ENCODE measurements around the gene SLC36A3.
"Not testable (repeated sequence)": the region's sequence is repeated elsewhere in the genome, so short reads cannot be mapped to it uniquely, and the experiment has no call there.

The SLC36A3 gene

GRCh38 chr5:151255621-151256286 is 47.8 kb downstream of the SLC36A3 start:
- H3K9me2 ChIP-seq (replicated peaks; ENCODE audit: low read depth, low read length), result no peaks in the 10 kb centered on the region
- H2AFZ ChIP-seq (ENCODE audit: low read length), result no peak overlapping the region
- H3K9ac ChIP-seq (ENCODE audit: low read depth, low read length, poor library complexity, severe bottlenecking), result no peak overlapping the region
- no peaks in the 10 kb centered on the region for H3K9me3 ChIP-seq (ENCODE audit: insufficient read depth, low read depth, low read length)
- H3K4me1 ChIP-seq (ENCODE audit: insufficient read depth, low read length, poor library complexity, severe bottlenecking), result peaks cover 29% of the 10 kb centered on the region
- no peaks in the 10 kb centered on the region for H3K36me3 ChIP-seq (ENCODE audit: insufficient read depth, low read length)
- H3K4me3 ChIP-seq (ENCODE audit: low read length, poor library complexity, severe bottlenecking), result no peak overlapping the region
- no peaks in the 10 kb centered on the region for H3K79me2 ChIP-seq (ENCODE audit: insufficient read depth, low read length)
- H3K27me3 ChIP-seq (ENCODE audit: insufficient read depth, low read length, poor library complexity, severe bottlenecking), result no peaks in the 10 kb centered on the region
- no peak for TF ChIP-seq EZH2phosphoT487 (IDR thresholded peaks at IDR 0.05; ENCODE audit: borderline replicate concordance)
- TF ChIP-seq, protein P1, sequence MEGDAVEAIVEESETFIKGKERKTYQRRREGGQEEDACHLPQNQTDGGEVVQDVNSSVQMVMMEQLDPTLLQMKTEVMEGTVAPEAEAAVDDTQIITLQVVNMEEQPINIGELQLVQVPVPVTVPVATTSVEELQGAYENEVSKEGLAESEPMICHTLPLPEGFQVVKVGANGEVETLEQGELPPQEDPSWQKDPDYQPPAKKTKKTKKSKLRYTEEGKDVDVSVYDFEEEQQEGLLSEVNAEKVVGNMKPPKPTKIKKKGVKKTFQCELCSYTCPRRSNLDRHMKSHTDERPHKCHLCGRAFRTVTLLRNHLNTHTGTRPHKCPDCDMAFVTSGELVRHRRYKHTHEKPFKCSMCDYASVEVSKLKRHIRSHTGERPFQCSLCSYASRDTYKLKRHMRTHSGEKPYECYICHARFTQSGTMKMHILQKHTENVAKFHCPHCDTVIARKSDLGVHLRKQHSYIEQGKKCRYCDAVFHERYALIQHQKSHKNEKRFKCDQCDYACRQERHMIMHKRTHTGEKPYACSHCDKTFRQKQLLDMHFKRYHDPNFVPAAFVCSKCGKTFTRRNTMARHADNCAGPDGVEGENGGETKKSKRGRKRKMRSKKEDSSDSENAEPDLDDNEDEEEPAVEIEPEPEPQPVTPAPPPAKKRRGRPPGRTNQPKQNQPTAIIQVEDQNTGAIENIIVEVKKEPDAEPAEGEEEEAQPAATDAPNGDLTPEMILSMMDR (conservative IDR thresholded peaks at IDR 0.05; ENCODE audit: low read length), result no peak
- no peaks in the 10 kb centered on the region for H3F3A ChIP-seq (ENCODE audit: low read depth)
- no peaks in the 10 kb centered on the region for H4K20me1 ChIP-seq (ENCODE audit: insufficient read depth, low read length, poor library complexity, severe bottlenecking)
- peak overlapping the region; percentile 5 for H3K4me2 ChIP-seq (ENCODE audit: low read depth, low read length, poor library complexity, severe bottlenecking)

- not testable (repeated sequence) for H3K27me3 ChIP-seq (ENCODE audit: insufficient read depth, low read length, poor library complexity, severe bottlenecking); H3K9me3 ChIP-seq (ENCODE audit: insufficient read depth, low read depth, low read length); H3K4me3 ChIP-seq (ENCODE audit: low read length, poor library complexity, severe bottlenecking); H3K36me3 ChIP-seq (ENCODE audit: insufficient read depth, low read length); H2AFZ ChIP-seq (ENCODE audit: low read length); H3K9me2 ChIP-seq (replicated peaks; ENCODE audit: low read depth, low read length); H3K79me2 ChIP-seq (ENCODE audit: insufficient read depth, low read length); H3K9ac ChIP-seq (ENCODE audit: low read depth, low read length, poor library complexity, severe bottlenecking); H4K20me1 ChIP-seq (ENCODE audit: insufficient read depth, low read length, poor library complexity, severe bottlenecking); H3F3A ChIP-seq (ENCODE audit: low read depth); H3K4me2 ChIP-seq (ENCODE audit: low read depth, low read length, poor library complexity, severe bottlenecking)
- H3K4me1 ChIP-seq (ENCODE audit: insufficient read depth, low read length, poor library complexity, severe bottlenecking), result peaks cover 29% of the 10 kb centered on the region
Observed at GRCh38 chr5:151254990-151255389, 48.6 kb downstream of the SLC36A3 start.

DNA sequence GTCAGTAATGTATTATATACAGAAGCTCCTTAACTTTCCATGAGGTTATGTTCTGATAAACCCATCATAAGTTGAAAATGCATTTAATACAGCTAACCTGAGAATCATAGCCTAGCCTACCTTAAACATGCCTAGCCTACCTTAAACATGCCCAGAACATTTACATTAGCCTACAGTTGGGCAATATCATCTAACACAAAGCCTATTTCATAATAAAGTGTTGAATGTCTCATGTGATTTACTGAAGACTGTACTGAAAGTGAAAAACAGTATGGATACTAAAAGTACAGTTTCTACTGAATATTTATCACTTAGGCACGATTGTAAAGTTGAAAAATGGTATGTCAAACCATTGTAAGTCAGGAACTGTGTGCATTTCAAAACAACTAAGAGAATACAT is 49.0 kb downstream of the SLC36A3 start:
- no peak overlapping the region for H3K4me2 ChIP-seq (ENCODE audit: low read depth, low read length, poor library complexity, severe bottlenecking)
- H3K4me3 ChIP-seq (ENCODE audit: low read length, poor library complexity, severe bottlenecking), result no peak overlapping the region
- TF ChIP-seq, protein P1 (conservative IDR thresholded peaks at IDR 0.05; ENCODE audit: low read length), result no peak
- no peak for TF ChIP-seq EZH2phosphoT487 (IDR thresholded peaks at IDR 0.05; ENCODE audit: borderline replicate concordance)
- no peak overlapping the region for H2AFZ ChIP-seq (ENCODE audit: low read length)
- no peaks in the 10 kb centered on the region for H3K9me3 ChIP-seq (ENCODE audit: insufficient read depth, low read depth, low read length)
- H3K27me3 ChIP-seq (ENCODE audit: insufficient read depth, low read length, poor library complexity, severe bottlenecking), result no peaks in the 10 kb centered on the region
- no peaks in the 10 kb centered on the region for H3K9me2 ChIP-seq (replicated peaks; ENCODE audit: low read depth, low read length)
- peaks cover 29% of the 10 kb centered on the region for H3K4me1 ChIP-seq (ENCODE audit: insufficient read depth, low read length, poor library complexity, severe bottlenecking)
- no peaks in the 10 kb centered on the region for H3K36me3 ChIP-seq (ENCODE audit: insufficient read depth, low read length)
- no peaks in the 10 kb centered on the region for H4K20me1 ChIP-seq (ENCODE audit: insufficient read depth, low read length, poor library complexity, severe bottlenecking)
- no peaks in the 10 kb centered on the region for H3K79me2 ChIP-seq (ENCODE audit: insufficient read depth, low read length)
- H3F3A ChIP-seq (ENCODE audit: low read depth), result no peaks in the 10 kb centered on the region
- H3K9ac ChIP-seq (ENCODE audit: low read depth, low read length, poor library complexity, severe bottlenecking), result no peak overlapping the region

DNA sequence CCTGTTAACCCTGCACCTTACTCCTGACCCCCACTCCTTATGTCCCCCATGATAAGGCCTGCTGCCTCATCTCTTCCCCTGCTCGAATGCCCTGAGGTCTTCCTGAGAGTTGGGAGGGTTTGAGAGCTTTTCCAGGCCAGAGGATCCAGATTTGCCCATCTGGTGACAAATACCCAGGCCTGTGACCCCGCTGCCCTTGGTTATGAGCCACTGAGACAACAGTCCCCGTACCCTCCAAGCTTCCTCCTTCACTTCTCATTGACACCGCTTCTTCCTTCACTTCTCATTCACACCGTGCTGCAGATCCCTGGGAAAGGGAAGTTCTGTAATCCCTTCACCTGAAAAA is 50.0 kb downstream of the SLC36A3 start:
- H3K4me1 ChIP-seq (ENCODE audit: insufficient read depth, low read length, poor library complexity, severe bottlenecking), result peaks cover 29% of the 10 kb centered on the region

More for the DNA sequence above, 50.0 kb downstream of the SLC36A3 start:
- H3K27me3 ChIP-seq (ENCODE audit: insufficient read depth, low read length, poor library complexity, severe bottlenecking), result no peaks in the 10 kb centered on the region
- H4K20me1 ChIP-seq (ENCODE audit: insufficient read depth, low read length, poor library complexity, severe bottlenecking), result no peaks in the 10 kb centered on the region
- peak overlapping the region; percentile 76 for H3K9ac ChIP-seq (ENCODE audit: low read depth, low read length, poor library complexity, severe bottlenecking)
- no peaks in the 10 kb centered on the region for H3K9me2 ChIP-seq (replicated peaks; ENCODE audit: low read depth, low read length)
- no peak for TF ChIP-seq EZH2phosphoT487 (IDR thresholded peaks at IDR 0.05; ENCODE audit: borderline replicate concordance)
- H3F3A ChIP-seq (ENCODE audit: low read depth), result no peaks in the 10 kb centered on the region
- H3K4me2 ChIP-seq (ENCODE audit: low read depth, low read length, poor library complexity, severe bottlenecking), result peak overlapping the region; percentile 86
- peak overlapping the region; percentile 90; the same call in 1 of the 2 replicates for H2AFZ ChIP-seq (ENCODE audit: low read length)
- no peaks in the 10 kb centered on the region for H3K79me2 ChIP-seq (ENCODE audit: insufficient read depth, low read length)
- H3K4me3 ChIP-seq (ENCODE audit: low read length, poor library complexity, severe bottlenecking), result peak overlapping the region; percentile 86
- H3K9me3 ChIP-seq (ENCODE audit: insufficient read depth, low read depth, low read length), result no peaks in the 10 kb centered on the region
- no peaks in the 10 kb centered on the region for H3K36me3 ChIP-seq (ENCODE audit: insufficient read depth, low read length)
